Prostate gland (tissue), 2 donors: Measurements from ENCODE around the gene WNT16.
"Not testable (repeated sequence)": the region's sequence is repeated elsewhere in the genome, so short reads cannot be mapped to it uniquely, and the experiment has no call there.

Experiments
- CTCF ChIP-seq, 4 experiments: fragments of 200-600 bp in 2 of 4; fragments of 450-650 bp in 2 of 4; sonication (generic) in 2 of 4; IDR thresholded peaks; 1 replicate in 3 of 4; 2 replicates in 1 of 4; pipeline ENCODE4 v1.5.1; 2016 to 2019; ENCODE audit warnings: antibody characterized with exemption in 4 of 4, mild to moderate bottlenecking in 2 of 4, moderate library complexity in 2 of 4
- POLR2A ChIP-seq: fragments of 450-650 bp; IDR thresholded peaks from one replicate; pipeline ENCODE4 v1.6.1; 2016; ENCODE audit warnings: antibody characterized with exemption, mild to moderate bottlenecking
- POLR2AphosphoS5 ChIP-seq: sonication (generic); formaldehyde crosslinking; IDR thresholded peaks from one replicate; pipeline ENCODE4 v1.6.1; 2017; ENCODE audit warnings: antibody characterized with exemption

- TF ChIP-seq CTCF (IDR thresholded peaks at IDR 0.05); POLR2AphosphoS5; POLR2A: not testable (repeated sequence)
Observed at GRCh38 chr7:121315170-121315569, 13.6 kb upstream of the WNT16 start.
